Suprapubic skin (tissue), 4 donors: Measurements from ENCODE around the gene FAM131B. TPM values are rescaled to one million over a fixed set of nuclear protein-coding genes. Genes with fewer than 3 reads are reported as not detected.

Experiments
- DNase-seq, 2 donors: peaks; one replicate each; pipeline ENCODE4 v3.0.0-alpha.2; 2019; ENCODE audit warnings: low spot score in 2 of 2
- H3K27ac ChIP-seq: fragments of 200-600 bp; sonication (generic); one replicate; pipeline ENCODE4 v1.5.1; 2019
- H3K27me3 ChIP-seq: fragments of 200-600 bp; sonication (generic); one replicate; pipeline ENCODE4 v1.5.1; 2019
- H3K36me3 ChIP-seq: fragments of 200-600 bp; sonication (generic); one replicate; pipeline ENCODE4 v1.5.1; 2019
- H3K4me1 ChIP-seq: fragments of 200-600 bp; sonication (generic); one replicate; pipeline ENCODE4 v1.5.1; 2019
- H3K4me3 ChIP-seq: fragments of 200-600 bp; sonication (generic); one replicate; pipeline ENCODE4 v1.5.1; 2019; ENCODE audit warnings: mild to moderate bottlenecking
- H3K9me3 ChIP-seq: fragments of 200-600 bp; sonication (generic); one replicate; pipeline ENCODE4 v1.5.1; 2019
- CTCF ChIP-seq, 2 donors: fragments of 200-600 bp in 1 of 2; fragments of 450-650 bp in 1 of 2; sonication (generic) in 1 of 2; IDR thresholded peaks; one replicate each; pipeline ENCODE4 v1.5.1; 2016 to 2019; ENCODE audit warnings: antibody characterized with exemption in 2 of 2, mild to moderate bottlenecking in 1 of 2, moderate library complexity in 1 of 2
- EP300 ChIP-seq: sonication (generic); formaldehyde crosslinking; IDR thresholded peaks from one replicate; pipeline ENCODE4 v1.6.1; 2017; ENCODE audit warnings: antibody characterized with exemption
- POLR2A ChIP-seq, 2 donors: fragments of 450-650 bp; IDR thresholded peaks; one replicate each; pipeline ENCODE4 v1.6.1; 2017; ENCODE audit warnings: antibody characterized with exemption in 2 of 2, mild to moderate bottlenecking in 2 of 2, moderate library complexity in 2 of 2
- POLR2AphosphoS5 ChIP-seq, 3 donors: sonication (generic); formaldehyde crosslinking; IDR thresholded peaks; one replicate each; pipeline ENCODE4 v1.6.1; 2017; ENCODE audit warnings: antibody characterized with exemption in 3 of 3
- WGBS: methylation state at CpG from one replicate; pipeline ENCODE4 v1.1.5; 2018; 5-methylcytosine and 5-hydroxymethylcytosine counted together
- total RNA-seq, 4 donors: library from RNA; depleted of rRNA; stranded (reverse); fragments of >200 nt; gene quantifications; one replicate each; pipeline ENCODE4 v1.1.0, GENCODE V29; 2016

The FAM131B gene
- total RNA-seq, 4 donors from 2014 or later: 0.13 to 0.40 (median 0.19) TPM; not detected in 1

DNA sequence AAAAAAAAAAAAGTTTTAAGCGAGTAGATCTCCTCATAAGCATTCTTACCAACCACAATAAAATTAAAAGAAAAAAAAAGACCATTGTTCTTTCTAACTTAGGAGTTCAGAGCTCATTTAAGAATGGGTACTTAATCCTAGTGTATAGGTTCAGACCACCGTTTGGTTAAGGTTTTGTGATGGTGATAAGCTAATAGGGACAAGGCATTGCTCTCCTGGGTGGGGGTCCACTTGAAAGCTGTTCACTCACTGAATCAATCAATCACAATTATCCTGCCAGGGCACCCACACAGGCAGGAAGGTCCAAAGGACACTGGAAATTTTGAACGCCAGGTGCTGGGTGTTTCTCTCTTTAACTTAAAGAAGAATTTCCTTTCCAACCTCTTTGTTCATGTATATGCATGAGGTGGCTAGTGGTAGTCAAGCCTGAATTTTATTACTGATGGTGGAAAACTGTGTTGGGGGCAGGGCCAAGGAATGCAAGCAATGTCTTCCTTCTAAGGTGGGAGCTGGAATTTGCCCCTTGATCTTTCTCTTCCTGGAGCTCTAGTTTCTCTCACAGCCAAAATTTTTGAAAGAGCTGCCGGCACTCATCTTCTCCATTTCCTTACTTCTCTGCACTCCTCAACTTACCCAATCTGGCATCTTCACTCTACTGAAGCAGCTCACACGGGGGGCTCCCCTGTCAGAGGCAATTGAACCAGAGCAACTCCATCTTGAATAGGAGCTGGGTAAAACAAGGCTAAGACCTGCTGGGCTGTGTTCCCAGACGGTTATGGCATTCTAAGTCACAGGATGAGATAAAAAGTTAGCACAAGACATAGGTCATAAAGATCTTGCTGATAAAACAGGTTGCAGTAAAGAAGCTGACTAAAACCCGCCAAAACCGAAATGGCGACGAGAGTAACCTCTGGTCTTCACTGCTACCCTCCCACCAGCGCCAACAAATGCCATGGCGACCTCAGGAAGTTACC, 7.5 kb upstream of the FAM131B start:
- DNase-seq: no peak
- WGBS: 79% methylated on average over 12 of the region's 12 CpGs

GRCh38 chr7:143368387-143368786, 5.9 kb upstream of the FAM131B start:
- Histone ChIP-seq H3K27ac (no peak overlapping the region), H3K9me3 (no peaks in the 10 kb centered on the region), H3K27me3 (peaks cover 11% of the 10 kb centered on the region), H3K36me3 (no peaks in the 10 kb centered on the region), H3K4me1 (no peaks in the 10 kb centered on the region), H3K4me3 (no peak overlapping the region)
- WGBS: 100% methylated on average over 1 of the region's 1 CpG
- no peak for DNase-seq
- no peak for TF ChIP-seq EP300
- no peak for TF ChIP-seq CTCF (IDR thresholded peaks at IDR 0.05)
- no peak for TF ChIP-seq POLR2A (IDR thresholded peaks at IDR 0.05)
- TF ChIP-seq POLR2AphosphoS5 (IDR thresholded peaks at IDR 0.05): no peak

More for the DNA sequence above, 7.5 kb upstream of the FAM131B start:
- H3K9me3 ChIP-seq: no peaks in the 10 kb centered on the region
- TF ChIP-seq POLR2A (IDR thresholded peaks at IDR 0.05) (no peak), POLR2AphosphoS5 (IDR thresholded peaks at IDR 0.05) (no peak), EP300 (no peak), CTCF (IDR thresholded peaks at IDR 0.05) (no peak)
- no peaks in the 10 kb centered on the region for H3K4me1 ChIP-seq
- no peaks in the 10 kb centered on the region for H3K27me3 ChIP-seq
- H3K27ac ChIP-seq: no peak overlapping the region
- no peak overlapping the region for H3K4me3 ChIP-seq
- no peaks in the 10 kb centered on the region for H3K36me3 ChIP-seq

DNA sequence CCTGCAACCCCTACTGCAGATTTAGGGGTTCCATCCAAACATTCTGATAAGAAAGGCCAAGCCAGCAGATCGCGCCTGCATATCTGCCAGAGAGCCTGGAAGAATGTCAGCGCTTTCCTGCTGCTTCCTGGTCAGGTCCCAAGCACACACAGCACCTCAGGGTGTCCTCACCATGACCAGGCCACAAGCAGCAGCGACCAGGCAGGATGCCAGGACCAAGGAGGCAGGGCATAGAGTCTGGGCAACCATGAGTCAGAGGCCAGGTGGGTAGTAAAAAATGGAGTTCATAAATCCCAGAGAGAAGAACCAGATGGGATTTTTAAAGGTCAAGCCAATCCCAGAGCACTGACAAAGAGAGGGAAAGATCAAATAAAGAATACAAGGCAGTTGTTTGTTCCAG, 5.5 kb upstream of the FAM131B start:
- no peaks in the 10 kb centered on the region for H3K9me3 ChIP-seq
- peak in 1 of 2 donors; percentile 60 for DNase-seq

DNA sequence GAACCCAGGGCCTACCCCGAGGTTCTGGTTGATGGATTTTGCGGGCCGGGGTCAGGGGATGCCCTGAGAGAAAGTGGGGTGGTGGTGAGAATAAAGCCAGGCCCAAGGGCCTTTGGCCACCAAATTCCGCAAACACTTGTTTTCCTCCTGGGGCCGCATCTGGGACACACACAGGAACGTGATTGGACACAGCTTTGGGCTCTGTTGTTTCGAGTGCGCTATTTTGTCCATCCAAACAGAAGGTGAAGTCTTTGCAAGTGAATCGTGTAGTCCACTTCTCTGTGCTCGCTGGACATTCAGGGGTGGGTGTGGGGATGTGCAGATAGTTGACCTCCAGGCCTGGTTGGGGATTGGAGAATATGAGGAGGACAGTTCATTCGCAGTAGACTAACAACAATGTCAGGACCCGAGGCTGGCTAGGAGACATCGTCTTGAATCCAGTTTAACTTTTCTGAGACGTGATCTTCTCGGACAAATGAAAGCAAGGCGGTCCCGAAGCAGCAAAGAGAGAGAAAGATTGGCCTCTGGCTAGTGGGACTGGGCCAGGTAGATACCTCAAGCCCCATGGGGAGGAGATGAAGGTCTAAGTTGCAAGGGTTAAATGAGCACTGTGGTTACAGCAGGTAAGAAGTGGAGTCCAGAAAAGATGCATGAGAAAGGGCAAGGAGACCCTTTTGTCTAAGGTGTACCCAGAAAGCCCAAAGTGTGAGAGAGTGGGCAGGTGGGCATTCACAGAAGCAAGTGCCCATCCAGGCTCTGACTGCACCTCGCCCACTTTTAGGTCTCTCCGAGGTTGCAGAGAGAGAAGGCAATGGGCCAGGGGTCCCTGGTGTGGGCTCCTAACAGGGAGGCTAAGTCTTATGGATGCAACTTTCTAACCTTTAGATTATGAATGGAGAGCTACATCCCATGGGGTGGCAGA, 764 bp upstream of the FAM131B start:
- Histone ChIP-seq H3K9me3 (no peaks in the 10 kb centered on the region), H3K4me1 (peaks cover 21% of the 10 kb centered on the region), H3K4me3 (peak overlapping the region; percentile 70), H3K27me3 (peaks cover 53% of the 10 kb centered on the region), H3K27ac (no peak overlapping the region), H3K36me3 (no peaks in the 10 kb centered on the region)
- peak in 1 of 2 donors; percentile 74 for DNase-seq
- WGBS: 53% methylated on average over 17 of the region's 19 CpGs
- TF ChIP-seq CTCF (IDR thresholded peaks at IDR 0.05): no peak
- TF ChIP-seq POLR2A (IDR thresholded peaks at IDR 0.05): no peak
- no peak for TF ChIP-seq POLR2AphosphoS5 (IDR thresholded peaks at IDR 0.05)
- TF ChIP-seq EP300: no peak

More for the DNA sequence above, 5.5 kb upstream of the FAM131B start:
- H3K27ac ChIP-seq: no peak overlapping the region
- no peaks in the 10 kb centered on the region for H3K36me3 ChIP-seq
- H3K4me1 ChIP-seq: peaks cover 2% of the 10 kb centered on the region
- TF ChIP-seq POLR2A (IDR thresholded peaks at IDR 0.05) (no peak), EP300 (no peak), POLR2AphosphoS5 (IDR thresholded peaks at IDR 0.05) (no peak), CTCF (IDR thresholded peaks at IDR 0.05) (no peak)
- H3K4me3 ChIP-seq: no peak overlapping the region
- WGBS: 85% methylated on average over 4 of the region's 4 CpGs
- peaks cover 15% of the 10 kb centered on the region for H3K27me3 ChIP-seq
